Activated T-cell treated with anti-CD3 and anti-CD28 coated beads, Interleukin-2, amount 50 U/mL, for 24 hours (primary cell): ENCODE data around the gene PPFIA3.
"Not testable (repeated sequence)": the region's sequence is repeated elsewhere in the genome, so short reads cannot be mapped to it uniquely, and the experiment has no call there.

ENCODE experiments used
- DNase-seq: peaks from one replicate; pipeline ENCODE4 v3.0.0-alpha.2; 2020
- H3K27ac Mint-ChIP-seq: 2 replicates; pipeline ENCODE4 v1.8.0; 2020; ENCODE audit warnings: mild to moderate bottlenecking, mixed read lengths
- H3K27me3 Mint-ChIP-seq: 2 replicates; pipeline ENCODE4 v1.8.0; 2020; ENCODE audit warnings: mixed read lengths
- H3K36me3 Mint-ChIP-seq: 2 replicates; pipeline ENCODE4 v1.8.0; 2020; ENCODE audit warnings: low read depth, mixed read lengths
- H3K4me1 Mint-ChIP-seq: 2 replicates; pipeline ENCODE4 v1.8.0; 2020; ENCODE audit warnings: low read depth, mixed read lengths
- H3K4me3 Mint-ChIP-seq: 2 replicates; pipeline ENCODE4 v1.8.0; 2020; ENCODE audit warnings: mild to moderate bottlenecking, moderate library complexity, mixed read lengths
- H3K9me3 Mint-ChIP-seq: 2 replicates; pipeline ENCODE4 v1.8.0; 2020; ENCODE audit warnings: mixed read lengths

The PPFIA3 gene

GRCh38 chr19:49157445-49158224 lies 38.3 kb downstream of the PPFIA3 start, which contains the start of gene TRPM4:
Gene TRPM4 (plus strand): TSS chr19:49157792. CDS start chr19:49157867, 75 bp downstream.
- DNase-seq = peak; percentile 70
- Mint-ChIP-seq H3K27me3 (peaks cover 76% of the 10 kb centered on the region), H3K9me3 (no peaks in the 10 kb centered on the region), H3K4me3 (peak within 1 kb of the TSS; percentile 55), H3K27ac (no peak within 1 kb of the TSS), H3K36me3 (no peaks in the 10 kb centered on the region), H3K4me1 (peaks cover 7% of the 10 kb centered on the region)

- Mint-ChIP-seq H3K4me3 (no peak overlapping the region), H3K36me3 (no peaks in the 10 kb centered on the region), H3K9me3 (no peaks in the 10 kb centered on the region), H3K27ac (no peak overlapping the region), H3K27me3 (peaks cover 52% of the 10 kb centered on the region), H3K4me1 (peaks cover 7% of the 10 kb centered on the region)
- DNase-seq = no peak
These were observed 41.3 kb downstream of the PPFIA3 start for GRCh38 chr19:49160450-49161189.

- Mint-ChIP-seq H3K9me3 (no peaks in the 10 kb centered on the region), H3K4me3 (no peak overlapping the region), H3K27me3 (peaks cover 49% of the 10 kb centered on the region), H3K36me3 (no peaks in the 10 kb centered on the region), H3K27ac (no peak overlapping the region), H3K4me1 (peaks cover 7% of the 10 kb centered on the region)
- no peak for DNase-seq
These were observed 42.6 kb downstream of the PPFIA3 start for GRCh38 chr19:49161987-49162386.

GRCh38 chr19:49165111-49165750 lies 45.9 kb downstream of the PPFIA3 start:
- no peaks in the 10 kb centered on the region for H3K4me1 Mint-ChIP-seq
- H3K4me3 Mint-ChIP-seq = no peak overlapping the region
- no peaks in the 10 kb centered on the region for H3K9me3 Mint-ChIP-seq
- no peaks in the 10 kb centered on the region for H3K36me3 Mint-ChIP-seq
- no peak overlapping the region for H3K27ac Mint-ChIP-seq
- H3K27me3 Mint-ChIP-seq = peaks cover 27% of the 10 kb centered on the region
- no peak for DNase-seq

GRCh38 chr19:49165865-49166301 lies 46.5 kb downstream of the PPFIA3 start:
- no peak overlapping the region for H3K4me3 Mint-ChIP-seq
- DNase-seq = no peak
- H3K27me3 Mint-ChIP-seq = peaks cover 22% of the 10 kb centered on the region
- no peaks in the 10 kb centered on the region for H3K9me3 Mint-ChIP-seq
- no peaks in the 10 kb centered on the region for H3K36me3 Mint-ChIP-seq
- H3K4me1 Mint-ChIP-seq = no peaks in the 10 kb centered on the region
- no peak overlapping the region for H3K27ac Mint-ChIP-seq

- Mint-ChIP-seq H3K36me3 (no peaks in the 10 kb centered on the region), H3K27ac (no peak overlapping the region), H3K27me3 (peaks cover 17% of the 10 kb centered on the region), H3K9me3 (no peaks in the 10 kb centered on the region), H3K4me3 (no peak overlapping the region), H3K4me1 (no peaks in the 10 kb centered on the region)
- no peak for DNase-seq
These were observed 48.6 kb downstream of the PPFIA3 start for GRCh38 chr19:49167857-49168409.

GRCh38 chr19:49168421-49168820 lies 49.1 kb downstream of the PPFIA3 start:
- Mint-ChIP-seq H3K36me3 (no peaks in the 10 kb centered on the region), H3K4me3 (no peak overlapping the region), H3K4me1 (no peaks in the 10 kb centered on the region), H3K27ac (no peak overlapping the region), H3K27me3 (peaks cover 17% of the 10 kb centered on the region), H3K9me3 (no peaks in the 10 kb centered on the region)
- no peak for DNase-seq

GRCh38 chr19:49173198-49173597 lies 53.9 kb downstream of the PPFIA3 start:
- H3K36me3 Mint-ChIP-seq = no peaks in the 10 kb centered on the region
- no peak for DNase-seq
- H3K4me3 Mint-ChIP-seq = no peak overlapping the region
- no peak overlapping the region for H3K27ac Mint-ChIP-seq
- H3K9me3 Mint-ChIP-seq = no peaks in the 10 kb centered on the region
- peaks cover 11% of the 10 kb centered on the region for H3K27me3 Mint-ChIP-seq
- H3K4me1 Mint-ChIP-seq = peaks cover 4% of the 10 kb centered on the region

- H3K4me3 Mint-ChIP-seq = no peak overlapping the region
- H3K36me3 Mint-ChIP-seq = peaks cover 3% of the 10 kb centered on the region
- peaks cover 4% of the 10 kb centered on the region for H3K9me3 Mint-ChIP-seq
- no peak overlapping the region for H3K27ac Mint-ChIP-seq
- peaks cover 4% of the 10 kb centered on the region for H3K4me1 Mint-ChIP-seq
- DNase-seq = no peak
- no peaks in the 10 kb centered on the region for H3K27me3 Mint-ChIP-seq
These were observed 61.3 kb downstream of the PPFIA3 start for GRCh38 chr19:49180659-49181058.

GRCh38 chr19:49182010-49182847 lies 62.9 kb downstream of the PPFIA3 start:
- not testable (repeated sequence) for H3K4me3 Mint-ChIP-seq, DNase-seq, H3K9me3 Mint-ChIP-seq, H3K36me3 Mint-ChIP-seq, H3K4me1 Mint-ChIP-seq, H3K27me3 Mint-ChIP-seq, H3K27ac Mint-ChIP-seq

GRCh38 chr19:49182848-49183375 lies 63.6 kb downstream of the PPFIA3 start:
- peaks cover 4% of the 10 kb centered on the region for H3K9me3 Mint-ChIP-seq
- H3K27me3 Mint-ChIP-seq = no peaks in the 10 kb centered on the region
- H3K4me1 Mint-ChIP-seq = no peaks in the 10 kb centered on the region
- H3K36me3 Mint-ChIP-seq = peaks cover 3% of the 10 kb centered on the region
- H3K27ac Mint-ChIP-seq = no peak overlapping the region
- no peak overlapping the region for H3K4me3 Mint-ChIP-seq
- DNase-seq = no peak

GRCh38 chr19:49186108-49186507 lies 66.8 kb downstream of the PPFIA3 start:
- Mint-ChIP-seq H3K4me3 (no peak overlapping the region), H3K36me3 (peaks cover 3% of the 10 kb centered on the region), H3K9me3 (peaks cover 6% of the 10 kb centered on the region), H3K27me3 (no peaks in the 10 kb centered on the region), H3K4me1 (peaks cover 7% of the 10 kb centered on the region), H3K27ac (no peak overlapping the region)
- DNase-seq = no peak

- no peaks in the 10 kb centered on the region for H3K27me3 Mint-ChIP-seq
- no peak overlapping the region for H3K4me3 Mint-ChIP-seq
- H3K27ac Mint-ChIP-seq = no peak overlapping the region
- DNase-seq = no peak
- peaks cover 3% of the 10 kb centered on the region for H3K36me3 Mint-ChIP-seq
- H3K4me1 Mint-ChIP-seq = peaks cover 7% of the 10 kb centered on the region
- peaks cover 6% of the 10 kb centered on the region for H3K9me3 Mint-ChIP-seq
These were observed 69.4 kb downstream of the PPFIA3 start for GRCh38 chr19:49188626-49189200.
